ENCODE measurements around the gene SLC22A7. TPM values are rescaled to one million over a fixed set of nuclear protein-coding genes. Genes with fewer than 3 reads are reported as not detected.

SLC22A7 gene
- total and polyA plus RNA-seq, 2 donors (not counting 1 experiment from before 2014, with no cell fraction given): not detected

DNA sequence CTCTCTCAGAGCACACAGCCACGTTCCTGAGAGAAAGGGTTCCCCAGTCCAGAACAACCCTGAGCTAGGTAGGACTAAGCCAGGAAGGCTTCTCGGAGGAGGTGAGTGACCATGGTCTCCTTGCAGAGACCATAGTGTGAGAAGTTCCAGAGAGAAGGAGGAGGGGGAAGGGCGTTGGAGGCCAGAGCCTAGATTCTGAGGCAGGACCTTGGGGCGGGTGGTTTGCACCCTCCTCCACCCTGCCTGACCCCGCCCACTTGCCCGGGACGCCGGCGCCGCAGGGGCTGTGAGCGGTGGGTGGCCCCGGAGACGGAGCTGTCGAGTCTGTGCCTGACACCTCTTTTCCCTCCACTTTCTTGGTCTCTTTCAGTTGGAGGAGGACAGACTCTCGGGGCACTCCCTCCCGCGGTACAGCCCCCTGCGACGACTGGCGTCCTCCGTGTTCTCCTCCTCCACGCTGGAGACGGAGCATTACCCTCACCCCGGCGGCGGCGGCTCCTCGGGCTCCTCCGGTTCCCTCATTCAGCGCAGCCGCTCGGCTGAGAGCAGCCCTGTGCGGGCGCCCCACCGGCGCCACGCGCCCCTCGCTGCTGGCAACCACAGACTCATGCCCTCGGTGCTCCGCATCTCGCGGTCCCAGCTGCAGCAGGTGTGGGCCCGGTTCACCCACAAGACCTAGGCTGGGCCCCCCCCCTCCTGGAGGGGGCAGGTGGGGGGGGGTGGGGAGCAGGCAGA, 28.6 kb upstream of the SLC22A7 start:
- WGBS (ENCODE audit: insufficient coverage): 5% methylated on average over 35 of the region's 44 CpGs
- DNase-seq (peak; percentile 58), ATAC-seq (ENCODE audit: low read depth) (peak; percentile 22)
- Histone ChIP-seq H3K9ac (ENCODE audit: low read length) (peak overlapping the region; percentile 58), H3K4me1 (ENCODE audit: control insufficient read depth in 2 of 2, insufficient read depth in 2 of 2, low read length in 2 of 2) (peaks cover 26 to 34% of the 10 kb centered on the region in 2 donors), H4K20me1 (ENCODE audit: control insufficient read depth, insufficient read depth, low read length, poor library complexity, severe bottlenecking) (no peaks in the 10 kb centered on the region), H3K4me3 (ENCODE audit: control extremely low read depth in 1 of 5, extremely low read depth in 1 of 5, insufficient read depth in 1 of 5, low read depth in 2 of 5, low read length in 4 of 5) (peak overlapping the region in 4 of 5 experiments; percentile 36 to 54 (median 48)), H3K27ac (ENCODE audit: low read length in 2 of 2) (no peak overlapping the region), H2AFZ (ENCODE audit: insufficient read depth, low read depth, low read length, poor library complexity, severe bottlenecking) (peak overlapping the region; percentile 71), H3K36me3 (replicated peaks in 1 of 2; ENCODE audit: control extremely low read depth in 1 of 2, control insufficient read depth in 1 of 2, extremely low read depth in 1 of 2, insufficient read depth in 2 of 2, low read length in 1 of 2) (no peaks in the 10 kb centered on the region), H3K9me3 (ENCODE audit: control extremely low read depth in 1 of 3, control insufficient read depth in 2 of 3, insufficient read depth in 1 of 3, low read length in 2 of 3) (peaks cover 0 to 7% (median 0%) of the 10 kb centered on the region in 3 donors), H3K4me2 (replicated peaks; ENCODE audit: low read depth, low read length, poor library complexity, severe bottlenecking) (peak overlapping the region; percentile 86), H3K79me2 (ENCODE audit: control insufficient read depth, insufficient read depth, low read length) (no peaks in the 10 kb centered on the region), H3K27me3 (replicated peaks in 1 of 4; ENCODE audit: control extremely low read depth in 1 of 4, control insufficient read depth in 3 of 4, insufficient read depth in 4 of 4, low read length in 3 of 4) (peaks cover 0 to 11% (median 5%) of the 10 kb centered on the region in 4 experiments)
- POLR2A ChIA-PET: no interaction called here
- Mint-ChIP-seq H3K9me3 (ENCODE audit: insufficient read depth) (no peaks in the 10 kb centered on the region), H3K27ac (peak overlapping the region; percentile 37), H3K4me1 (peaks cover 44% of the 10 kb centered on the region), H3K27me3 (peaks cover 10% of the 10 kb centered on the region), H3K4me3 (peak overlapping the region; percentile 80)
- TF ChIP-seq EZH2 (IDR thresholded peaks at IDR 0.05; ENCODE audit: borderline replicate concordance, insufficient read depth, low read depth, low read length, poor library complexity, severe bottlenecking): no peak
- TF ChIP-seq, protein P1, sequence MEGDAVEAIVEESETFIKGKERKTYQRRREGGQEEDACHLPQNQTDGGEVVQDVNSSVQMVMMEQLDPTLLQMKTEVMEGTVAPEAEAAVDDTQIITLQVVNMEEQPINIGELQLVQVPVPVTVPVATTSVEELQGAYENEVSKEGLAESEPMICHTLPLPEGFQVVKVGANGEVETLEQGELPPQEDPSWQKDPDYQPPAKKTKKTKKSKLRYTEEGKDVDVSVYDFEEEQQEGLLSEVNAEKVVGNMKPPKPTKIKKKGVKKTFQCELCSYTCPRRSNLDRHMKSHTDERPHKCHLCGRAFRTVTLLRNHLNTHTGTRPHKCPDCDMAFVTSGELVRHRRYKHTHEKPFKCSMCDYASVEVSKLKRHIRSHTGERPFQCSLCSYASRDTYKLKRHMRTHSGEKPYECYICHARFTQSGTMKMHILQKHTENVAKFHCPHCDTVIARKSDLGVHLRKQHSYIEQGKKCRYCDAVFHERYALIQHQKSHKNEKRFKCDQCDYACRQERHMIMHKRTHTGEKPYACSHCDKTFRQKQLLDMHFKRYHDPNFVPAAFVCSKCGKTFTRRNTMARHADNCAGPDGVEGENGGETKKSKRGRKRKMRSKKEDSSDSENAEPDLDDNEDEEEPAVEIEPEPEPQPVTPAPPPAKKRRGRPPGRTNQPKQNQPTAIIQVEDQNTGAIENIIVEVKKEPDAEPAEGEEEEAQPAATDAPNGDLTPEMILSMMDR (IDR thresholded peaks at IDR 0.05): no peak
- CTCF ChIA-PET: interaction anchor here (0.7 to 2.7 kb wide), 7 partner anchors 11 to 238 kb away, joined by 3 to 11 read pairs (median 3); partner anchors contain the start of gene CRIP3
- intact Hi-C loops (cut with micrococcal nuclease): loop anchor here (5.0 kb wide), 1 partner anchor 188 kb away; the partner anchor contains the start of gene DLK2

Measured in B cell (primary cell).